ENCODE results near the gene CCL2.

The CCL2 gene

DNA sequence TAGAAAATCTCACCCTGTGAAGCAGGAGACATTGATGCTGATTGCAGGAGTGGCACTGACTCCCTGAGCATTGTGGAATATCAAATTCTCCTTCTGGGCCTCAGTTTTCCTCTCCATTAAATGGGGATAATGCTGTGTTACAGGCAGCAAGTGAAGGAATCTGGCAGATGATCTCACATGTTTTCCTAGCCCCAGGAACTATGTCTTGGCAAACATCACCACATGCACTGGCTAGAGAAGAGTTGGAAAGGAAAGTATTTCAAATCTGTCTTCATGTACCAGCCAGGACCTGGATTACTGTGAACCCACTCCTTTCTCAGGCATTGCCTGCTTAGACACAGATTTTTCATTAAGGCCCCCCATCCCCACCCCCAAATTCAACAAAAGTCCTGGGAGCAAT, 50.5 kb downstream of the CCL2 start:
- no peaks in the 10 kb centered on the region for H3K4me1 ChIP-seq (ENCODE audit: insufficient read depth, low read length, poor library complexity, severe bottlenecking)
- H3K79me2 ChIP-seq (ENCODE audit: insufficient read depth, low read length) = no peaks in the 10 kb centered on the region
- H3K9me3 ChIP-seq (ENCODE audit: insufficient read depth, low read depth, low read length) = no peaks in the 10 kb centered on the region
- no peaks in the 10 kb centered on the region for H3K27me3 ChIP-seq (ENCODE audit: insufficient read depth, low read length, poor library complexity, severe bottlenecking)
- H4K20me1 ChIP-seq (ENCODE audit: insufficient read depth, low read length, poor library complexity, severe bottlenecking) = no peaks in the 10 kb centered on the region
- no peak overlapping the region for H3K9ac ChIP-seq (ENCODE audit: low read depth, low read length, poor library complexity, severe bottlenecking)
- TF ChIP-seq, protein P1, sequence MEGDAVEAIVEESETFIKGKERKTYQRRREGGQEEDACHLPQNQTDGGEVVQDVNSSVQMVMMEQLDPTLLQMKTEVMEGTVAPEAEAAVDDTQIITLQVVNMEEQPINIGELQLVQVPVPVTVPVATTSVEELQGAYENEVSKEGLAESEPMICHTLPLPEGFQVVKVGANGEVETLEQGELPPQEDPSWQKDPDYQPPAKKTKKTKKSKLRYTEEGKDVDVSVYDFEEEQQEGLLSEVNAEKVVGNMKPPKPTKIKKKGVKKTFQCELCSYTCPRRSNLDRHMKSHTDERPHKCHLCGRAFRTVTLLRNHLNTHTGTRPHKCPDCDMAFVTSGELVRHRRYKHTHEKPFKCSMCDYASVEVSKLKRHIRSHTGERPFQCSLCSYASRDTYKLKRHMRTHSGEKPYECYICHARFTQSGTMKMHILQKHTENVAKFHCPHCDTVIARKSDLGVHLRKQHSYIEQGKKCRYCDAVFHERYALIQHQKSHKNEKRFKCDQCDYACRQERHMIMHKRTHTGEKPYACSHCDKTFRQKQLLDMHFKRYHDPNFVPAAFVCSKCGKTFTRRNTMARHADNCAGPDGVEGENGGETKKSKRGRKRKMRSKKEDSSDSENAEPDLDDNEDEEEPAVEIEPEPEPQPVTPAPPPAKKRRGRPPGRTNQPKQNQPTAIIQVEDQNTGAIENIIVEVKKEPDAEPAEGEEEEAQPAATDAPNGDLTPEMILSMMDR (conservative IDR thresholded peaks at IDR 0.05; ENCODE audit: low read length) = no peak
- no peak for TF ChIP-seq EZH2phosphoT487 (IDR thresholded peaks at IDR 0.05; ENCODE audit: borderline replicate concordance)
- no peaks in the 10 kb centered on the region for H3K36me3 ChIP-seq (ENCODE audit: insufficient read depth, low read length)
- H3K4me2 ChIP-seq (ENCODE audit: low read depth, low read length, poor library complexity, severe bottlenecking) = no peak overlapping the region
- no peak overlapping the region for H3K4me3 ChIP-seq (ENCODE audit: low read length, poor library complexity, severe bottlenecking)
- H3K9me2 ChIP-seq (replicated peaks; ENCODE audit: low read depth, low read length) = no peaks in the 10 kb centered on the region
- no peaks in the 10 kb centered on the region for H3F3A ChIP-seq (ENCODE audit: low read depth)
- no peak overlapping the region for H2AFZ ChIP-seq (ENCODE audit: low read length)

DNA sequence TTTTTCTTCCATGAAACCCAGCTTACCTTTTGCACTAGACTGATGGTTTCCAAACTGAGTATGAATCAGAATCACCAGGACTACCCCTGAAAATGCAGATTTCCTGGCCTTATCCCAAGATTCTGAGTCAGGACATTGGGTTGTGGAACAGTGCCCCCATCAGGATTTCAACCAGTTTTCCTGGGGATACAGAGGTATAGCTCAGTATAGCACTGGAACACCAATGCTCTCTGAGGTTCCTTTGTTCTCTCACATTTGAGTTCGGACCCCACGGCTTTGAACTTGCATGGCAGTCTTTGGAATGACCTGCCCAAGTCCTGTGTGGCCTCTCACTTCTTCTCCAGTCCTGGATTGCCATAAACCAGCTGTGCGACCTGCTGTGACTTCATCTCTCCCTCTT, 51.4 kb downstream of the CCL2 start:
- TF ChIP-seq, protein P1 (conservative IDR thresholded peaks at IDR 0.05; ENCODE audit: low read length) = no peak
- no peak for TF ChIP-seq EZH2phosphoT487 (IDR thresholded peaks at IDR 0.05; ENCODE audit: borderline replicate concordance)
- Histone ChIP-seq H3K4me3 (ENCODE audit: low read length, poor library complexity, severe bottlenecking) (no peak overlapping the region), H3K79me2 (ENCODE audit: insufficient read depth, low read length) (no peaks in the 10 kb centered on the region), H3K27me3 (ENCODE audit: insufficient read depth, low read length, poor library complexity, severe bottlenecking) (no peaks in the 10 kb centered on the region), H3K9me3 (ENCODE audit: insufficient read depth, low read depth, low read length) (no peaks in the 10 kb centered on the region), H3K36me3 (ENCODE audit: insufficient read depth, low read length) (no peaks in the 10 kb centered on the region), H3K4me2 (ENCODE audit: low read depth, low read length, poor library complexity, severe bottlenecking) (no peak overlapping the region), H3K9ac (ENCODE audit: low read depth, low read length, poor library complexity, severe bottlenecking) (no peak overlapping the region), H3K4me1 (ENCODE audit: insufficient read depth, low read length, poor library complexity, severe bottlenecking) (no peaks in the 10 kb centered on the region), H3F3A (ENCODE audit: low read depth) (no peaks in the 10 kb centered on the region), H3K9me2 (replicated peaks; ENCODE audit: low read depth, low read length) (no peaks in the 10 kb centered on the region), H4K20me1 (ENCODE audit: insufficient read depth, low read length, poor library complexity, severe bottlenecking) (no peaks in the 10 kb centered on the region), H2AFZ (ENCODE audit: low read length) (no peak overlapping the region)
